Gastroesophageal sphincter (tissue), 4 donors: ENCODE measurements around the gene ADIG. TPM values are rescaled to one million over a fixed set of nuclear protein-coding genes. Genes with fewer than 3 reads are reported as not detected.

Experiments used
- ATAC-seq: fragments of 150-250 bp; one replicate; pipeline ENCODE4 v1.9.1; 2016; ENCODE audit warnings: mild to moderate bottlenecking, moderate library complexity
- H3K27ac ChIP-seq, 4 donors: fragments of 200-600 bp; sonication (generic) in 3 of 4; 1 replicate in 3 of 4; 2 replicates in 1 of 4; pipeline ENCODE4 v1.5.1; 2016 to 2019
- H3K27me3 ChIP-seq: fragments of 200-600 bp; sonication (generic); one replicate; pipeline ENCODE4 v1.5.1; 2019
- H3K36me3 ChIP-seq, 2 donors: fragments of 200-600 bp; sonication (generic); one replicate each; pipeline ENCODE4 v1.5.1; 2019; ENCODE audit warnings: control low read depth in 1 of 2
- H3K4me1 ChIP-seq, 3 donors: fragments of 200-600 bp; sonication (generic); 1 replicate in 2 of 3; 2 replicates in 1 of 3; pipeline ENCODE4 v1.5.1; 2016 to 2019; ENCODE audit warnings: control low read depth in 2 of 3
- H3K4me3 ChIP-seq, 2 donors: fragments of 200-600 bp; sonication (generic); one replicate each; pipeline ENCODE4 v1.5.1; 2019; ENCODE audit warnings: mild to moderate bottlenecking in 1 of 2, moderate library complexity in 1 of 2
- H3K9me3 ChIP-seq, 3 donors: fragments of 200-600 bp; sonication (generic); one replicate each; pipeline ENCODE4 v1.5.1; 2017 to 2019; ENCODE audit warnings: control low read depth in 2 of 3
- EP300 ChIP-seq: sonication (generic); formaldehyde crosslinking; IDR thresholded peaks from one replicate; pipeline ENCODE4 v1.6.1; 2017; ENCODE audit warnings: antibody characterized with exemption, mild to moderate bottlenecking
- POLR2A ChIP-seq, 2 donors: fragments of 450-650 bp; IDR thresholded peaks; one replicate each; pipeline ENCODE4 v1.6.1; 2017; ENCODE audit warnings: antibody characterized with exemption in 2 of 2, mild to moderate bottlenecking in 2 of 2, moderate library complexity in 1 of 2
- POLR2AphosphoS5 ChIP-seq: sonication (generic); formaldehyde crosslinking; IDR thresholded peaks from one replicate; pipeline ENCODE4 v1.6.1; 2017; ENCODE audit warnings: antibody characterized with exemption
- WGBS, 2 donors: methylation state at CpG; one replicate each; pipeline ENCODE4 v1.1.5; 2018; ENCODE audit warnings: low coverage in 1 of 2; 5-methylcytosine and 5-hydroxymethylcytosine counted together
- total RNA-seq, 4 donors: library from RNA; depleted of rRNA; stranded (reverse); fragments of >200 nt; gene quantifications; one replicate each; pipeline ENCODE4 v1.1.0, GENCODE V29; 2016
- TF ChIP-seq, protein P1 (sequence below), 4 experiments: fragments of 200-600 bp in 2 of 4; fragments of 450-650 bp in 2 of 4; sonication (generic) in 1 of 4; IDR thresholded peaks; one replicate each; pipeline ENCODE4 v1.5.1; 2017 to 2019; ENCODE audit warnings: antibody characterized with exemption in 4 of 4, mild to moderate bottlenecking in 2 of 4, moderate library complexity in 2 of 4

The ADIG gene
- total RNA-seq, 4 donors from 2014 or later = not detected

- no peaks in the 10 kb centered on the region for H3K4me1 ChIP-seq
- TF ChIP-seq, protein P1, sequence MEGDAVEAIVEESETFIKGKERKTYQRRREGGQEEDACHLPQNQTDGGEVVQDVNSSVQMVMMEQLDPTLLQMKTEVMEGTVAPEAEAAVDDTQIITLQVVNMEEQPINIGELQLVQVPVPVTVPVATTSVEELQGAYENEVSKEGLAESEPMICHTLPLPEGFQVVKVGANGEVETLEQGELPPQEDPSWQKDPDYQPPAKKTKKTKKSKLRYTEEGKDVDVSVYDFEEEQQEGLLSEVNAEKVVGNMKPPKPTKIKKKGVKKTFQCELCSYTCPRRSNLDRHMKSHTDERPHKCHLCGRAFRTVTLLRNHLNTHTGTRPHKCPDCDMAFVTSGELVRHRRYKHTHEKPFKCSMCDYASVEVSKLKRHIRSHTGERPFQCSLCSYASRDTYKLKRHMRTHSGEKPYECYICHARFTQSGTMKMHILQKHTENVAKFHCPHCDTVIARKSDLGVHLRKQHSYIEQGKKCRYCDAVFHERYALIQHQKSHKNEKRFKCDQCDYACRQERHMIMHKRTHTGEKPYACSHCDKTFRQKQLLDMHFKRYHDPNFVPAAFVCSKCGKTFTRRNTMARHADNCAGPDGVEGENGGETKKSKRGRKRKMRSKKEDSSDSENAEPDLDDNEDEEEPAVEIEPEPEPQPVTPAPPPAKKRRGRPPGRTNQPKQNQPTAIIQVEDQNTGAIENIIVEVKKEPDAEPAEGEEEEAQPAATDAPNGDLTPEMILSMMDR (IDR thresholded peaks at IDR 0.05) = no peak
- H3K36me3 ChIP-seq = no peaks in the 10 kb centered on the region
- no peak for ATAC-seq
- H3K27ac ChIP-seq = no peak overlapping the region
- H3K27me3 ChIP-seq = peaks cover 46% of the 10 kb centered on the region
- peaks cover 0 to 11% (median 0%) of the 10 kb centered on the region in 3 donors for H3K9me3 ChIP-seq
- no peak overlapping the region for H3K4me3 ChIP-seq
Measured at GRCh38 chr20:38625896-38626295, 44.9 kb downstream of the ADIG start.

- Histone ChIP-seq H3K4me3 (no peak overlapping the region), H3K36me3 (no peaks in the 10 kb centered on the region), H3K9me3 (peaks cover 0 to 11% (median 0%) of the 10 kb centered on the region in 3 donors), H3K4me1 (no peaks in the 10 kb centered on the region), H3K27me3 (peaks cover 40% of the 10 kb centered on the region), H3K27ac (no peak overlapping the region)
- no peak for TF ChIP-seq POLR2AphosphoS5
- TF ChIP-seq POLR2A (IDR thresholded peaks at IDR 0.05) = no peak
- no peak for TF ChIP-seq EP300
- TF ChIP-seq, protein P1 (IDR thresholded peaks at IDR 0.05) = no peak
- no peak for ATAC-seq
- 45 to 63% methylated on average over 1 to 6 of the region's 10 CpGs for WGBS, 2 donors
Measured at GRCh38 chr20:38626921-38627659, 46.1 kb downstream of the ADIG start.

DNA sequence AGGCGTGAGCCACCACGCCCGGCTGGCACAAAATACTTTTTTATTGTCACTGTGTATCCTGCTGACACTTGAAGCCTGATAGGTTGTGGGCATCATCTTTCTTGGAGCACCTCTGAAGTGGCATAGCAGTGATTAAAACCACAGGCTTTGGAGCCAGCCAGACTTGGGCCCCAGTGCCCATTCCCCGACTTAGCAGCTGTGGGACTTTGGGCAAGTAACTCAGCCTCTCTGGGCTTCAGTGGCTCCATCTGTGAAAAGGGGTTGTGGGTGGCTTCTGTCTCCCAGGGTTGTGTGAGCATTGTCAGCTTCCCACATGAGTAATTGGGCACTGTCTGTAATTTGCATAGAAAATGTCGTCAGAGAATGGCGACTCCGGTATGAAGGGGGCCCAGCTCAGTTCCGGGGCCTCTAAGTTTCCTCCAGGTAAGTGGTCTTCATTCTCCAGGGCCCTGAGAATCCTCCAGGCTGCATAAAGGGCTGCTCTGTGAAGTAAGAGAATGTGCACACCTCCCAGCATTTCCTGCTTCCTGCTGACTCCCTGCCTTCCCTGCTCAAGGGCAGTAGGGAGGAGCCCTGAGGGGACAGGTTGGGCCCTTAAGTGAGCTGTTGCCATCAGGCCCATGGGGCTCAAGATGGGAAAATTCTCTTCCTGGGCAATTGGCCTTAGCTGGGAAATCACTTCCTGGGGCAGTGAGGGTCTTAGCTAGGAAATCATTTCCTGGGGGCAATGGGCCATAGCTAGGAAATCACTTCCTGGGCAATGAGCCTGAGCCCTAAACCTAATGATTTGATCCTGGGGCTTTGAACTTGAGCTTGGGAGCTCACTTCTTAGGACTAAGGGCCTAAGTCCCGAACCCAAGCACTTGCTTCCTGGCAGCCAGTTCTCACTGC is 47.8 kb downstream of the ADIG start:
- no peak for TF ChIP-seq POLR2A (IDR thresholded peaks at IDR 0.05)
- no peak for TF ChIP-seq EP300
- no peak for TF ChIP-seq POLR2AphosphoS5
- TF ChIP-seq, protein P1 (IDR thresholded peaks at IDR 0.05) = no peak
- peaks cover 39% of the 10 kb centered on the region for H3K27me3 ChIP-seq
- 40 to 100% methylated on average over 1 to 3 of the region's 9 CpGs for WGBS, 2 donors
- peaks cover 0 to 9% (median 0%) of the 10 kb centered on the region in 3 donors for H3K9me3 ChIP-seq
- no peaks in the 10 kb centered on the region for H3K36me3 ChIP-seq
- no peak for ATAC-seq
- no peak overlapping the region for H3K27ac ChIP-seq
- H3K4me3 ChIP-seq = no peak overlapping the region
- no peaks in the 10 kb centered on the region for H3K4me1 ChIP-seq

DNA sequence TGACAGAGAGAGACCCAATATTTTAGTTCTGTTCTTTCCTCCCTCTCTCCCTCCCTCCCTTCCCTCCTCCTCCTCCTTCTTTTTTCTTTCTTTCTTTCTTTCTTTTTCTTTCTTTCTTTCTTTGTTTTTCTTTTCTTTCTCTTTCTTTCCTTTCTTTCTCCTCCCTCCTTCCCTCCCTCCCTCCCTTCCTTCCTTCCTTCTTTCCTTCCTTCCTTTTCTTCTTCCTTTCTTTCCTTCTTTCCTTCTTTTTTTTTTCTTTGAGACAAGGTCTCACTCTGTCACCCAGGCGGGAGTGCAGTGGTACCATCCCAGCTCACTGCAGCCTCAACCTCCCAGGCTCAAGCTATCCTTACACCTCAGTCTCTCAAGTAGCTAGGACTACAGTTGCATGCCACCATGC is 49.0 kb downstream of the ADIG start:
- H3K27ac ChIP-seq = no peak overlapping the region
- no peak overlapping the region for H3K4me3 ChIP-seq
- no peaks in the 10 kb centered on the region for H3K36me3 ChIP-seq
- ATAC-seq = no peak
- H3K9me3 ChIP-seq = no peaks in the 10 kb centered on the region
- H3K27me3 ChIP-seq = peaks cover 46% of the 10 kb centered on the region
- H3K4me1 ChIP-seq = no peaks in the 10 kb centered on the region
- WGBS, 2 donors = 67% methylated on average over 1 of the region's 1 CpG; no CpG with 5 or more reads in 1 of the 2 donors
- TF ChIP-seq POLR2A (IDR thresholded peaks at IDR 0.05) = no peak

GRCh38 chr20:38630727-38631126 is 49.7 kb downstream of the ADIG start:
- ATAC-seq = no peak
- WGBS, 2 donors = 82 to 83% methylated on average over 3 of the region's 6 CpGs
- H3K27ac ChIP-seq = no peak overlapping the region
- TF ChIP-seq EP300 = no peak
- H3K4me3 ChIP-seq = no peak overlapping the region
- no peaks in the 10 kb centered on the region for H3K36me3 ChIP-seq
- H3K9me3 ChIP-seq = no peaks in the 10 kb centered on the region
- no peaks in the 10 kb centered on the region for H3K4me1 ChIP-seq
- peaks cover 53% of the 10 kb centered on the region for H3K27me3 ChIP-seq
